GM18858 (cell line): ENCODE data around the gene POMZP3.
"Not testable (repeated sequence)": the region's sequence is repeated elsewhere in the genome, so short reads cannot be mapped to it uniquely, and the experiment has no call there.

Experiments
- ATAC-seq: cut with Tn5 transposase; IDR thresholded peaks from one replicate; pipeline ENCODE4 v1.9.1; 2021; ENCODE audit not compliant: unreplicated experiment

The POMZP3 gene

GRCh38 chr7:76588586-76588985 lies 38.5 kb downstream of the POMZP3 start:
- ATAC-seq: not testable (repeated sequence)

- ATAC-seq: not testable (repeated sequence)
Measured at GRCh38 chr7:76586585-76587315, 40.3 kb downstream of the POMZP3 start.

- ATAC-seq: not testable (repeated sequence)
Measured at GRCh38 chr7:76583636-76584281, 43.3 kb downstream of the POMZP3 start.

DNA sequence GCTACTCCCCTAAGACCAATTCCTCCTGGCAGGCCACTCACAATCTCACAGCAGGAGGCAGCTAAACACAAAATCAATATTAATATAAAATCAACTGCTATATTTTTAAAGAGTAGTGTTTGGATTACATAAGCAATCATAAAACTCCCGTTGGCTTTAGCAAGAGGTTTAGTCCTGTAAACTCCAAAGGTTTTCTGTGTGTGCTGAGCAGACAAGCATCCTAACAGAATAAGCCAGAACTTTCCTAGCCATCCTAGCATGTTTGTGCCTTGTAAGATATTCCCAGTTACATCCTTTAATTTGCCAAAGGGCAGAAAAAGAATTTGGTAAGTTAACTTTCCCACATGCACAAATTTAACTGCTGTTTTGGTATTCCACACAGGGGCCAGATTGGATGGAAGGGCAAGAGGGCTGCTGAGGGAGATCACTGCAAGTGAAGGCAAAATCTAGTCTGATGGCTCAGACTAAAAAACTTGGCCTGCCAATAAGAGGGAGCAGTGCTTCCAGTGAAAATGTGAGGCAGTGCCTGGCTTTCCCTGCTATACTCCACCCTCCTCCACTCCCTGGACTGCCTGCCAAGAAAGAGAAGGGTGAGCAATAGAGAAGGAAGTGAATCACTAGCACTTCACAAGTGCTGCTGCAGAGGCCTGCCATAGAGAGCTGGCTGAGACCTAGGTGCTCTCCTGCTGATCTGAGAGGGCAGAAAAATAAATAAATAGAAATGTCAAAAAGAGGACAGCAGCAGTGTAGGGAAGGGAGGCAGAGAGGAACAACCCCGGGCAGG lies 44.0 kb downstream of the POMZP3 start:
- ATAC-seq: not testable (repeated sequence)

- ATAC-seq: not testable (repeated sequence)
Measured at GRCh38 chr7:76575919-76576655, 51.0 kb downstream of the POMZP3 start.

DNA sequence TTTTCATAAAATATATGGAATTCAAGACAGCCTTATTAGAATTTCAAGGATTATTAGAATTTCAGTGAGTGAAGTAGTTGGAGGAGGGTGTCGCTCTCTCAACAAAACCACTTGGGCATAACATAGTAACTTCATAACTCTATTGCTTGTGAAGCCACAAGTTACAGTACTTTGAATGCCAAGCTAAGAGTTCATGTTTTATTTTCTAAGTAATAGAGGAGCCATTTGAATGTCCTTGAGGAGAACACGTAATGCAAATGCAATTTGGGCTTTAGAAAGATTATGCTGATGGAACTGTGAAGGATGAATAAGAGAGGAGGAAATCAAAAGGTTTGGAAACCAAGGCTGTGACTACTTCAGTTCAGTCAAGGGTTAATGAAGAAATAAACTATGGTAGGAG lies 51.6 kb downstream of the POMZP3 start:
- ATAC-seq: not testable (repeated sequence)

DNA sequence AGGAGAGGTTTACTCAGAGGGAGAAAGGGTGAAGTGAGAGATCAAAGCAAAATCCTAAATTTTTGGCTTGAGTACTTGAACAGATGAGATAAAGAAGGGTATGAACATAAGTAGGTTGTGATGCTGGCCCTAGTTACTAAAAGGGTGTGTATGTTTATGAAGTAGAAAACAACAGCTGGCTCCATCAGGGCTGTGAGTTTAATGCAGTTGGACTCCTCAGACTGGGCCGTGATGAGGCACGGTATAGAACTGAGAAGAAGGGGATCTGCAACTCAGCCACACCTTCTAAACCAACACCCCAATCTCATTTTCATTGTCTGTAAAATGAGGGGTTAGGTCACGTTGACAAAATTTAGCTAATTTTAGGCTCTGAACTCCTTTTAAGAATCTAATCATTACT lies 54.8 kb downstream of the POMZP3 start:
- ATAC-seq: not testable (repeated sequence)

DNA sequence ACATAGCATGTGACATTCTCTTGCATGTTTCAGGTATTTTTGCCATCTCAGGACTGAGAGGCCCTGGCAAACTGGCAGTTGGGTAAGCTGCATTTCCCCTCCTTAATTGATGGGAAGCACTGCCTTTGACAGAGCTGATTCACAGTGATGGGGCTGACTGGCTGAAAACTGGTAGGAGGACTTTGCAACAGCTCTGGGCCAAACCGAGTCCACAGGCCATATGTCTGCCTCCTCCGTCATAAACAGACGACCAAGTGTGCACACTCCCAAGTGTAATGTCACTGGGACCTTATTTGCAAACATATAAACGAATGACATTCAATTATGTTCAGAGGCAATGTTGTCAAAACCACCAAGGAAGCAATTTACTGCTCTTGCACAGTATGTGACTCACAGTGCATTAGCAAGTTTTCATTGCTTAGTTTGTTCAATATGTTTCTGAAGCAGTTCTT lies 56.7 kb downstream of the POMZP3 start:
- ATAC-seq: not testable (repeated sequence)

DNA sequence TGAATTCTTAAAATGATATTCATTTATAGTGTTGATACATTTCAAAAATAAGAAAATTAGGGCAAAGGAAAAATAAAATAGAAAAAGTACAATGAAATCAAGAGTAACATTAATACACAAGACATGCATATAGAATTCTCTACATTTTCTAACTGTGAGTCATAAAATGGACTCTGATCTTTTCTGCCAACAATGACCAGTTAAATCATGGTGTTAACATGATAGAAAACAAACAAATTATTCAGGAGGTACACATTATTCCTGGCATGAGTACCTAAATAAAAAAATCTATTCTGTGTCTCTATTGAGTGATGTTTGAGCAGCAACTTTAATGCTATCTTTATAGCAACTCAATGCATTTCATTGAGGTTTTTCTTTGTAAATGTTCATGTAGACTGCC lies 58.3 kb downstream of the POMZP3 start:
- not testable (repeated sequence) for ATAC-seq

GRCh38 chr7:76567753-76568152 lies 59.3 kb downstream of the POMZP3 start:
- not testable (repeated sequence) for ATAC-seq

- not testable (repeated sequence) for ATAC-seq
Measured at GRCh38 chr7:76567311-76567710, 59.8 kb downstream of the POMZP3 start.

GRCh38 chr7:76565001-76565400 lies 62.1 kb downstream of the POMZP3 start:
- not testable (repeated sequence) for ATAC-seq

DNA sequence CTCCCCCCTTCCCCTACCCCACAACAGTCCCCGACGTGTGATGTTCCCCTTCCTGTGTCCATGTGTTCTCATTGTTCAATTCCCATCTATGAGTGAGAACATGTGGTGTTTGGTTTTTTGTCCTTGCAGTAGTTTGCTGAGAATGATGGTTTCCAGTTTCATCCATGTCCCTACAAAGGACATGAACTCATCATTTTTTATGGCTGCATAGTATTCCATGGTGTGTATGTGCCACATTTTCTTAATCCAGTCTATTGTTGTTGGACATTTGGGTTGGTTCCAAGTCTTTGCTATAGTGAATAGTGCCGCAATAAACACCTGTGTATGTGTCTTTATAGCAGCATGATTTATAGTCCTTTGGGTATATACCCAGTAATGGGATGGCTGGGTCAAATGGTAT lies 65.7 kb downstream of the POMZP3 start:
- not testable (repeated sequence) for ATAC-seq

DNA sequence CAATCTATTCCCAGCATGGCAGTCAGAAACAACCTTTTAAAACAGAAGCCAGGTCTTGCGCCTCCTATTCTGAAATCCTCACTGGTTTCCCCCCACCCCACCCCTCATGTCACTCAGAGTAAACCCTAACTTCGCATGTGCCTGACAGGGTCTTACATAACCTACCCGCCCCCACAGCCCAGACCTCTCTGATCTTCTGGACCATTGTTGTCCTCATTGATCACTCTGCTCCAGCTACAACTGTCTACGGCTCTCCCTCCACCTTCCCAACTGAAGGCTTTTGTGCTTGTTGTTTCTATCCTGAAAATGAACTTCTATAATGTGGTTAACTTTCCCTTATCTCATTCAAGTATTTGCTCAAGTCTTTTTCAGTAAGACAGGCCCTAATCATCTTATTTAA lies 66.9 kb downstream of the POMZP3 start:
- not testable (repeated sequence) for ATAC-seq
